NT2/D1 (cell line): ENCODE measurements around the gene CNIH3.

ENCODE experiments used
- DNase-seq: peaks from one replicate; pipeline ENCODE4 v3.0.0-alpha.2; 2011; ENCODE audit warnings: low read depth, low spot score
- H3K27me3 ChIP-seq: 2 replicates; pipeline ENCODE4 v1.6.0; 2011; ENCODE audit warnings: mild to moderate bottlenecking; ENCODE audit not compliant: insufficient read length, insufficient read depth
- H3K36me3 ChIP-seq: 2 replicates; pipeline ENCODE4 v1.6.1; 2011; ENCODE audit warnings: mild to moderate bottlenecking, low read length, mixed read lengths; ENCODE audit not compliant: insufficient read depth, insufficient read length
- H3K4me1 ChIP-seq: 2 replicates; pipeline ENCODE4 v1.5.1; 2011; ENCODE audit not compliant: insufficient read depth, insufficient read length
- H3K4me3 ChIP-seq: 2 replicates; pipeline ENCODE4 v1.5.1; 2011; ENCODE audit warnings: low read depth; ENCODE audit not compliant: insufficient read length
- H3K9ac ChIP-seq: 2 replicates; pipeline ENCODE4 v1.6.0; 2011; ENCODE audit warnings: low read depth; ENCODE audit not compliant: insufficient read length
- H3K9me3 ChIP-seq: 2 replicates; pipeline ENCODE4 v1.5.1; 2011; ENCODE audit warnings: mild to moderate bottlenecking, low read length; ENCODE audit not compliant: insufficient read depth
- SUZ12 ChIP-seq: IDR thresholded peaks from 2 replicates; pipeline ENCODE4 v1.6.1; 2011; ENCODE audit not compliant: insufficient read length, insufficient read depth; ENCODE audit errors: extremely low read depth
- YY1 ChIP-seq: IDR thresholded peaks from 2 replicates; pipeline ENCODE4 v1.6.1; 2011; ENCODE audit not compliant: insufficient read length, insufficient read depth
- ZNF274 ChIP-seq: IDR thresholded peaks from 2 replicates; pipeline ENCODE4 v1.6.1; 2011; ENCODE audit warnings: mild to moderate bottlenecking, low read depth, low read length

CNIH3 gene

DNA sequence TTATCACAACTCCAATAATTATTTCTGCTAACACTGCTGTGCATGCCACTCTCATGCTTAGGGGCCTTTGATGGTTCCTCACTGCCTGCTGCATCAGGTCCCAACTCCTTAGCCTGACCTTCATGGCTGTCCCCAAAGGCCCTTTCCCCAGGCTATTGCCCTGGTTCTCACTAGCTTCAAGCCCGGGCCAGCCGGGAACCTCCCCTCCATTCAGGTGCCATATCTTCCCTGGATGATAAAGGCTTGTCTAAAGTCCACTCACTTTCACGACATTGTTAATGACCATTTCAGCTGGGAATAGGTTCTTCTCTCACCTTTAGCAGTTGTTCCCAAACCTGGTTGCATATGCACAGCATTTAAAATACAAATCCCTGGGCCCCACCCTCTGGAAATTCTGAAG is 95.8 kb downstream of the CNIH3 start:
- H3K4me3 ChIP-seq = no peak overlapping the region
- no peaks in the 10 kb centered on the region for H3K9me3 ChIP-seq
- no peaks in the 10 kb centered on the region for H3K36me3 ChIP-seq
- H3K4me1 ChIP-seq = no peaks in the 10 kb centered on the region
- no peak overlapping the region for H3K9ac ChIP-seq
- no peaks in the 10 kb centered on the region for H3K27me3 ChIP-seq
- DNase-seq = no peak
- no peak for TF ChIP-seq SUZ12
- TF ChIP-seq ZNF274 = no peak
- no peak for TF ChIP-seq YY1

GRCh38 chr1:224713228-224713627 is 97.1 kb downstream of the CNIH3 start:
- H3K9me3 ChIP-seq = no peaks in the 10 kb centered on the region
- no peak overlapping the region for H3K4me3 ChIP-seq
- H3K27me3 ChIP-seq = no peaks in the 10 kb centered on the region
- no peaks in the 10 kb centered on the region for H3K4me1 ChIP-seq
- no peaks in the 10 kb centered on the region for H3K36me3 ChIP-seq
- TF ChIP-seq YY1 (no peak), SUZ12 (no peak)
- no peak for DNase-seq
- H3K9ac ChIP-seq = no peak overlapping the region

GRCh38 chr1:224714553-224714952 is 98.4 kb downstream of the CNIH3 start:
- Histone ChIP-seq H3K27me3 (no peaks in the 10 kb centered on the region), H3K36me3 (no peaks in the 10 kb centered on the region), H3K9ac (no peak overlapping the region), H3K4me3 (no peak overlapping the region), H3K9me3 (no peaks in the 10 kb centered on the region), H3K4me1 (no peaks in the 10 kb centered on the region)
- TF ChIP-seq SUZ12 (no peak), YY1 (no peak), ZNF274 (no peak)
- no peak for DNase-seq

GRCh38 chr1:224718470-224719053 is 102.4 kb downstream of the CNIH3 start:
- no peaks in the 10 kb centered on the region for H3K36me3 ChIP-seq
- H3K27me3 ChIP-seq = no peaks in the 10 kb centered on the region
- no peak for DNase-seq
- no peaks in the 10 kb centered on the region for H3K9me3 ChIP-seq
- no peak overlapping the region for H3K9ac ChIP-seq
- no peak overlapping the region for H3K4me3 ChIP-seq
- TF ChIP-seq ZNF274 (no peak), SUZ12 (no peak), YY1 (no peak)
- H3K4me1 ChIP-seq = peaks cover 10% of the 10 kb centered on the region

DNA sequence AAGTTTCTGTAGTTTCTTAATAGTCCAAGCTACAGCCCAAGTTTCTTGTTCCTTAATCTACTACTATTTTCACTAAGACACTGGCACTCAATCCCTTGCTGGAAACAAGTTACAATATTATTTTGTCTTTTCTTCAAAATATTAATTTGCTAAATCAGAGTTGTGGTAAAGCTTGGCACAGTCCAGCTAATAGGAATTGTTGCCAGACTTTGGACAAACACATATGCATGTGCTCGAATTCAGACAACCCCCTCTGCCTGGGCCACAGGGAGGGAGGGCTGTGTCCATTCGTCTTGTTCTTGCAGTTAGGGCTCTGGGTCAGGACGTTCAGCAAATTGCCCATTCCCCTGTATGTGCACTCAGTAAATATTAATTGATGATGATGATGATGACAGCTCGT is 103.6 kb downstream of the CNIH3 start:
- Histone ChIP-seq H3K9ac (no peak overlapping the region), H3K4me1 (peaks cover 10% of the 10 kb centered on the region), H3K9me3 (no peaks in the 10 kb centered on the region), H3K4me3 (no peak overlapping the region), H3K27me3 (no peaks in the 10 kb centered on the region), H3K36me3 (no peaks in the 10 kb centered on the region)
- TF ChIP-seq SUZ12 = no peak
- no peak for TF ChIP-seq ZNF274
- TF ChIP-seq YY1 = no peak
- no peak for DNase-seq

DNA sequence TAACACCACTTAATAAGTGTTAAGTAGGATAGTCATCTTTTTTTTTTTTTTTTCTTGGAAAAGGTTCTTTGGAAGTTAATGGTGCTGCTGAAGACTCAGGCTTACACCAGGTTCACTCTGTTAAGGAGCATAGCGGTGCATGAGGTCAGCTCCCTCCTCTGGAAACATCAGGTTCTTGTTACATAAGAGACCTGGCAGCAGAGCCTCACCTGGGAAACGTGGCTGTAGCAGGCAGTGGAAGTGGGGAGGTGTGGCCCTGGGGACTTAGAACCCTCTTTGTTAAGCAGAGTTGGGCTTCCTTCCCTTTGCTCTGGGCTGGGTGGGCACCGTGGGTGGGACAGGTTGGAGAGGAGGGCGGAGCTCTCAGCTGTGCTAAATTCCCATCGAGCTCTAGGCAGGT is 104.1 kb downstream of the CNIH3 start:
- DNase-seq = no peak

GRCh38 chr1:224721000-224721399 is 104.9 kb downstream of the CNIH3 start:
- Histone ChIP-seq H3K4me1 (peaks cover 10% of the 10 kb centered on the region), H3K9me3 (no peaks in the 10 kb centered on the region), H3K4me3 (no peak overlapping the region), H3K27me3 (no peaks in the 10 kb centered on the region), H3K36me3 (no peaks in the 10 kb centered on the region), H3K9ac (no peak overlapping the region)
- TF ChIP-seq YY1 = no peak
- TF ChIP-seq ZNF274 = no peak
- no peak for TF ChIP-seq SUZ12
- no peak for DNase-seq

More for the DNA sequence above, 104.1 kb downstream of the CNIH3 start:
- Histone ChIP-seq H3K4me3 (no peak overlapping the region), H3K9ac (no peak overlapping the region), H3K36me3 (no peaks in the 10 kb centered on the region), H3K9me3 (no peaks in the 10 kb centered on the region), H3K27me3 (no peaks in the 10 kb centered on the region), H3K4me1 (peaks cover 10% of the 10 kb centered on the region)
- TF ChIP-seq SUZ12 (no peak), ZNF274 (no peak), YY1 (no peak)
